CD4-positive, alpha-beta T cell treated with Interleukin-1 beta for 1 hour (primary cell): ENCODE measurements around the gene SEMA3F.
A peak's percentile ranks its signal among the peaks of the same experiment; 100 is the strongest.

Source experiments
- DNase-seq, 2 donors: peaks; one replicate each; pipeline ENCODE4 v3.0.0-alpha.2; 2020 to 2022

Gene SEMA3F

GRCh38 chr3:50173685-50174516, 18.8 kb downstream of the SEMA3F start:
- no peak for DNase-seq

DNA sequence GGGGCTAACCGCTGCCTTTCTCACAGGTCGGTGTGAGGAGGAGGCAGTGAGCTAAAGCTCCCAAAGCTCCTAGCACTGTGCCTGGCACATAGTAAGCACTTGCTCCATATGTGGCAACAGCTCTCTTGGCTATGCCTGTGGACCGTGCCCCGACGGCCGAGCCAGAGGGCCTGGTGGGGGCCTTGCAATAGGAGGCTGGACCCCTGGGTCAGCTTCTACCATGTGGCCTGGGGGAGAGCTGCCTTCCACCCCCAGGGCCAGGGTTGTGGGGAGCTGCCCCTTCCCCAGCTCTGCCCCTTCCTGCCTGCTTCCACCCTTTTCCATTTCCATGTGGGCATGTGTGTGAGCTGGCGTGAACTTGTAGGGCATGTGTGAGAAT, 19.4 kb downstream of the SEMA3F start:
- no peak for DNase-seq

DNA sequence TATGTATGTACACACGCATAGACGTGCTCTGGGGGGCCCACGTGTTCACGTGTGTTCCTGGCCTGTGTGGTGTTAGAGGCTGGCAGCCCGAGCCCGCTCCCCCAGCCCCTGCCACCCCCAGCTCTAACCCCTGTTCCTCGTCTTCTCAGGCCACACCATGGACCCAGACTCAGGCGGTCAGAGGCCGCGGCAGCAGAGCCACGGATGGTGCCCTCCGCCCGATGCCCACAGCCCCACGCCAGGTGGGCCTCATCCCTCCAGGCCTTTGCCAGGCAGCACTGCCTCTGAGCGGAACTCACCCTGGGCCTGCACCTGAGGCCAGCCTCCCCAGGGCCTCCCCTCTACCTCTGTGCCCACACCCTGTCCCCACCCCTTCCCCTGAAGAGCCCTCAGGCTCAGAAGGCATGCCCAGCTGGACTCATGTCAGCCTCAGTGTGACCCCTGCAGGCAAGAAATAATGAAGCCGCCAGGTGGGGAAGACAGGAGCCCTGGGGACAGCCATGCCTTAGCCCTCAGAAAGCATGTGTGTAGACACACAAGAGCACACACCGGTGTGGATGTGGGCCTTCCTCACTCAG, 19.9 kb downstream of the SEMA3F start:
- DNase-seq, result no peak

- DNase-seq, result no peak
Observed at GRCh38 chr3:50177346-50177745, 22.2 kb downstream of the SEMA3F start.

- DNase-seq, result no peak
Observed at GRCh38 chr3:50179710-50180109, 24.6 kb downstream of the SEMA3F start.

- DNase-seq, result no peak
Observed at GRCh38 chr3:50181985-50182384, 26.9 kb downstream of the SEMA3F start.

GRCh38 chr3:50182533-50183099, 27.5 kb downstream of the SEMA3F start:
- DNase-seq, result no peak

- DNase-seq, result no peak
Observed at GRCh38 chr3:50183755-50184154, 28.6 kb downstream of the SEMA3F start.

GRCh38 chr3:50184242-50184978, 29.3 kb downstream of the SEMA3F start:
- DNase-seq, result no peak

GRCh38 chr3:50185230-50185629, 30.1 kb downstream of the SEMA3F start:
- DNase-seq, result no peak

DNA sequence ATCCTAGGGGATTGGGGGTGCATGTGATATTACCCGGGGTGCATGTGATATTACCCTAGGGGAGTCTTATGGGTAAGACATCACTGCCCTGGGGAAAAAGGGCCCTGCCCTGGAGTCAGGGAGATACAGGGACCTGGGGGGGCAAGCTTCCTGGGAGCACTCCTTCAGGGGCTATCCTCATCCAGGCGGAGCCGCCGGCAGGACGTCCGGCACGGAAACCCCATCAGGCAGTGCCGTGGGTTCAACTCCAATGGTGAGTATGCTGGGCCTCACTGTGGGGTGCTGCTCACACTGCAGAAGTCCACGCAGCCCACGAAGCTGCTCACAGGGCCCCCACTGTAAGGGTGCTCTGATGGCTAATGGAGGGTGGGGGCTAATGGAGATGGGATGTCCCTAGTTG, 31.0 kb downstream of the SEMA3F start:
- DNase-seq, result no peak

- no peak for DNase-seq
Observed at GRCh38 chr3:50187750-50188149, 32.6 kb downstream of the SEMA3F start.

DNA sequence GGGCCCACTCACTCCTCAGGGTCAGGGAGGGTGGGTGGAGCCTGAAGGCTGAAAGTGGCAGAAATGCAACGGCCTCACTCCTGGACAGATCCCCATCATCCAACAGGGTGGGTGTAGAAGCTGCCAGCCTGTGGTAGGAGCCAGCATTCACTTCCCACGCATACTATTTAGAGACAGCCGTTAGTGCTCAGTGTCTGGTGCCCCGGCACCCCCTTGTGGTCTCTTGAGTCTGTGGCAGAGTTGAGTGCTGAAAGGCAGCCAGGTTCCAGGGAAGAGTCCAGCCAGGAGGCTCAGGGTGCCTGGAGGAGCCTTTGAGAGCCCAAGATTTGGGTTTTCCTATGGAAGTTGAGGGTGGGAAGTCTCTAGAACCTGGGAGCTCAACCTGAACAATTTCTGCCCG, 34.1 kb downstream of the SEMA3F start:
- peak; percentile 17 to 30 for DNase-seq

DNA sequence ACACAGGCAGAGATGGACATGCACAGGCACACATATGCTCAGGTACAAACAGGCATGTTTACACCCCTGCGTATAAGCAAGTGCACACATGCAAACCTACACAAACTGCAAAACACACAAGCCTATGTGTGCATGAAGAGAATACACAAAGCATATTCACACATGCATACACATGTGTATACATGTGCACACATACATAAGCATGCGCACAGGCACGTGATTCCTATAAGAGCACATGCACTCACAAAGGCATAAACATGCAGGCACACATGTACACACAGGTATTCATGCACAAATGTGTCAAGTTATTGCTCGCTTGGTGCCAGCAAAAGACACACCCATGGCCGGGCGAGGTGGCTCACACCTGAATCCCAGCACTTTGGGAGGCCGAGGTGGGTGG, 34.9 kb downstream of the SEMA3F start:
- DNase-seq, result no peak

GRCh38 chr3:50190936-50191660, 36.0 kb downstream of the SEMA3F start, which contains the start of gene GNAT1:
Gene GNAT1, plus strand, starts transcription at chr3:50191610. Its CDS starts 116 bp downstream, at chr3:50191726.
- no peak for DNase-seq

- no peak for DNase-seq
Observed at GRCh38 chr3:50192124-50192523, 37.0 kb downstream of the SEMA3F start.

- peak; percentile 79 to 86 for DNase-seq
Observed at GRCh38 chr3:50192689-50193141, 37.6 kb downstream of the SEMA3F start.

DNA sequence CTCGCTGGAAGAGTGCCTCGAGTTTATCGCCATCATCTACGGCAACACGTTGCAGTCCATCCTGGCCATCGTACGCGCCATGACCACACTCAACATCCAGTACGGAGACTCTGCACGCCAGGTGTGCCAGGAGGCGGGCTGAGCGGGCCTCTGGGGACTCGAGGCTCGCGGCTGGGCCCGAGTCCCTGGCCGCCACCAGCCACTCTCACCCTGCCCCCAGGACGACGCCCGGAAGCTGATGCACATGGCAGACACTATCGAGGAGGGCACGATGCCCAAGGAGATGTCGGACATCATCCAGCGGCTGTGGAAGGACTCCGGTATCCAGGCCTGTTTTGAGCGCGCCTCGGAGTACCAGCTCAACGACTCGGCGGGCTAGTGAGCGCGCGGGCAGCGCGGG, 38.2 kb downstream of the SEMA3F start:
- no peak for DNase-seq

- DNase-seq, result no peak
Observed at GRCh38 chr3:50193746-50194127, 38.6 kb downstream of the SEMA3F start.

GRCh38 chr3:50194128-50194902, 39.2 kb downstream of the SEMA3F start:
- DNase-seq, result peak; percentile 87

DNA sequence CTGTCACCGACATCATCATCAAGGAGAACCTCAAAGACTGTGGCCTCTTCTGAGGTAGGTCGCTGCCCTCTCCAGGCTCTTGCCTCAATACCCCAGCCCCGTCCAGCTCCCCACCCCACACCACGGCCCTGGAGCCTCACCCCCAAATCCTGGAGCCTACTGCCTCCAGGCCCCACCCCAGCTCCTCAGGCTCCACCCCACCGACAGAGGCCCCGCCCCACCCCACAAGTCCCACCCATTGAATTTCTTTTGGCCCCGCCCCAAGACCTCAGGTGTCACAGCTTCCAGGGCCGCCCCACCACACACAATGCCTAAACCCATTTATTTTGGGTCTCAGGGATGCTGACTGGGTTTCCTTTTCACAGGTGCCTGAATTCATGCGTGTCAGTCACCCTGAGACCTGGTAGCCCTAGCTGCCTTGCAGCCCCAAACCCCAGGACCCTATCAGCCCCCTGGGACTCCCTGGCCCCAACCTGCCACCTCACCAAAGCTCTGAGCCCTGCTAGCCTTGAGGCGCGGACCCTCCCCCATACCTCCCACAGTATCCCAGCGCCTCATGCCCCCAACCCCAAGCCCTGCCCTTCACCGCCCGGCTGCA, 39.9 kb downstream of the SEMA3F start:
- DNase-seq, result peak in 1 of 2 donors; percentile 55
